CD4-positive, alpha-beta memory T cell (primary cell): ENCODE data around the gene ODC1. TPM values are rescaled to one million over a fixed set of nuclear protein-coding genes. Genes with fewer than 3 reads are reported as not detected.

Experiments used
- CTCF ChIA-PET: fragments of 350-600 bp; sonication (Branson Sonifier 250); formaldehyde crosslinking; loops from one replicate; lab custom pipeline; 2021; ENCODE audit warnings: inconsistent platforms; ENCODE audit not compliant: partially characterized antibody; lab: Charles Lee
- POLR2A ChIA-PET: fragments of 350-600 bp; sonication (Branson Sonifier 250); formaldehyde crosslinking; loops from one replicate; lab custom pipeline; 2021; ENCODE audit not compliant: partially characterized antibody; lab: Charles Lee
- DNase-seq, 5 donors: peaks; one replicate each; pipeline versions ENCODE4 v3.0.0 to v3.0.0-alpha.2; 2020 to 2022; ENCODE audit warnings: mixed read lengths in 1 of 5
- H3K27ac ChIP-seq: one replicate; pipeline ENCODE4 v1.7.0; 2013; ENCODE audit warnings: low read depth, low read length
- H3K27me3 ChIP-seq: 2 replicates; pipeline ENCODE4 v1.7.0; 2013; ENCODE audit warnings: mild to moderate bottlenecking, low read length, moderate library complexity; ENCODE audit not compliant: insufficient read depth
- H3K36me3 ChIP-seq: 2 replicates; pipeline ENCODE4 v1.7.0; 2013; ENCODE audit warnings: mild to moderate bottlenecking, low read length, moderate library complexity; ENCODE audit not compliant: insufficient read depth
- H3K4me1 ChIP-seq: 2 replicates; pipeline ENCODE4 v1.7.0; 2013; ENCODE audit warnings: mild to moderate bottlenecking, low read length, moderate library complexity; ENCODE audit not compliant: insufficient read depth
- H3K4me3 ChIP-seq, 2 donors: one replicate each; pipeline ENCODE4 v1.7.0; 2013; ENCODE audit warnings: low read length in 2 of 2, mild to moderate bottlenecking in 1 of 2
- H3K9me3 ChIP-seq, 2 donors: one replicate each; pipeline ENCODE4 v1.7.0; 2013; ENCODE audit warnings: low read length in 2 of 2, control low read depth in 1 of 2; ENCODE audit not compliant: control insufficient read depth in 1 of 2
- H3K27ac Mint-ChIP-seq, 7 donors: one replicate each; pipeline ENCODE4 v1.8.0; 2020 to 2021; ENCODE audit warnings: mixed read lengths in 7 of 7, mild to moderate bottlenecking in 6 of 7, inconsistent platforms in 3 of 7, moderate library complexity in 3 of 7
- H3K27me3 Mint-ChIP-seq, 2 donors: one replicate each; pipeline ENCODE4 v1.8.0; 2020 to 2021; ENCODE audit warnings: mixed read lengths in 2 of 2
- H3K36me3 Mint-ChIP-seq, 2 donors: one replicate each; pipeline ENCODE4 v1.8.0; 2020 to 2021; ENCODE audit warnings: mixed read lengths in 2 of 2, inconsistent platforms in 1 of 2, mild to moderate bottlenecking in 1 of 2
- H3K4me1 Mint-ChIP-seq, 4 donors: one replicate each; pipeline ENCODE4 v1.8.0; 2020 to 2021; ENCODE audit warnings: mixed read lengths in 4 of 4, mild to moderate bottlenecking in 1 of 4
- H3K4me3 Mint-ChIP-seq, 8 donors: one replicate each; pipeline ENCODE4 v1.8.0; 2020 to 2021; ENCODE audit warnings: mixed read lengths in 8 of 8, mild to moderate bottlenecking in 7 of 8, moderate library complexity in 6 of 8, inconsistent platforms in 3 of 8
- H3K9me3 Mint-ChIP-seq, 8 donors: one replicate each; pipeline ENCODE4 v1.8.0; 2020 to 2021; ENCODE audit warnings: mixed read lengths in 8 of 8, mild to moderate bottlenecking in 5 of 8, inconsistent platforms in 3 of 8, moderate library complexity in 1 of 8
- intact Hi-C: fragments of 100-400 bp; cut with micrococcal nuclease; formaldehyde crosslinking; loops from one replicate; pipeline ENCODE4 v1.15.1; 2023
- polyA plus RNA-seq, 2 donors: library from polyadenylated mRNA; unstranded; fragments of 300-500 nt; fragmentation: Illumina TruSeq; gene quantifications; one replicate each; pipeline ENCODE4 v1.2.3, GENCODE V29; 2021
- total RNA-seq, 2 experiments: library from RNA; stranded (reverse); gene quantifications; one replicate each; pipeline ENCODE4 v1.2.3, GENCODE V29; 2021

ODC1 gene
- total and polyA plus RNA-seq, 4 experiments from 2014 or later, result 32.5 to 63.5 (median 44.8) TPM

- intact Hi-C loops, result loop anchor here (1.0 to 10.0 kb wide), 2 partner anchors 161 to 446 kb away; no protein-coding TSS in a partner anchor
- Histone ChIP-seq H3K36me3 (peaks cover 8% of the 10 kb centered on the region), H3K9me3 (no peaks in the 10 kb centered on the region), H3K4me1 (peaks cover 15% of the 10 kb centered on the region), H3K27ac (no peak overlapping the region), H3K4me3 (no peak overlapping the region), H3K27me3 (no peaks in the 10 kb centered on the region)
- POLR2A ChIA-PET, result interaction anchor here (0.9 kb wide), 1 partner anchor 301 kb away, joined by 4 read pairs; no protein-coding TSS in a partner anchor
- Mint-ChIP-seq H3K9me3 (peaks cover 0 to 1% (median 0%) of the 10 kb centered on the region in 8 donors), H3K4me3 (peak overlapping the region in 3 of 8 donors; percentile 15 to 43 (median 35)), H3K27me3 (peaks cover 0 to 5% of the 10 kb centered on the region in 2 donors), H3K36me3 (peaks cover 12 to 14% of the 10 kb centered on the region in 2 donors), H3K27ac (peak overlapping the region in 2 of 7 donors; percentile 25 to 76), H3K4me1 (peaks cover 4 to 13% (median 8%) of the 10 kb centered on the region in 4 donors)
- DNase-seq, result no peak
- CTCF ChIA-PET, result interaction anchor here (0.7 to 7.9 kb wide), 6 partner anchors 12 to 360 kb away, joined by 3 to 190 read pairs (median 3); no protein-coding TSS in a partner anchor
Measured at GRCh38 chr2:10430886-10431622, 17.1 kb downstream of the ODC1 start.

GRCh38 chr2:10428924-10429323 is 19.2 kb downstream of the ODC1 start:
- Mint-ChIP-seq H3K4me3 (no peak overlapping the region), H3K36me3 (peaks cover 16 to 27% of the 10 kb centered on the region in 2 donors), H3K27me3 (peaks cover 0 to 5% of the 10 kb centered on the region in 2 donors), H3K9me3 (peaks cover 0 to 1% (median 0%) of the 10 kb centered on the region in 8 donors), H3K4me1 (peaks cover 4 to 13% (median 7%) of the 10 kb centered on the region in 4 donors), H3K27ac (peak overlapping the region in 1 of 7 donors; percentile 51)
- H3K4me3 ChIP-seq, result no peak overlapping the region
- peaks cover 8% of the 10 kb centered on the region for H3K36me3 ChIP-seq
- DNase-seq, result no peak
- ChIA-PET POLR2A (no interaction called here), CTCF (interaction anchor here (1.8 kb wide), 1 partner anchor 20 kb away, joined by 10 read pairs; no protein-coding TSS in a partner anchor)
- no peaks in the 10 kb centered on the region for H3K9me3 ChIP-seq
- no peaks in the 10 kb centered on the region for H3K27me3 ChIP-seq
- peaks cover 9% of the 10 kb centered on the region for H3K4me1 ChIP-seq
- intact Hi-C loops, result no loop called here
- H3K27ac ChIP-seq, result no peak overlapping the region

DNA sequence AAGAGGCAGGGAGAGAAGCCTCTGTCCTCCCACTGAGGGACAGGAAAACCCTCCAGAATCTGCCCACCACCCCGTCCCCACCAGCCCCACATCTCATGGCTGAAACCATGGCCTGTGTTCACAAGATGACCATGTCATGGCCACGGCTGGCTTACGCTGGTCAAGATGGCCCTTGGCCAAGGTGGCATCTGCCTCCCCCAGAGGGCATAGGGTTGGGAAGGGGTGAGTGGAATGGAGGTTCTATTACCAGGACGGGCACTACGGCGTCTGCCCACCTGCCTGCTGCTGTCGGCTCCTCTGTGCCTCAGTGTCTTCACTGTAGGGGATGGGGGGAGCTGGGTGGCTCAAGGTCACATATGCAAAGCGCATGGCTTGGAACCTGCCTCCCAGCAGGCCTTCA is 19.8 kb downstream of the ODC1 start:
- peak overlapping the region in 1 of 7 donors; percentile 51 for H3K27ac Mint-ChIP-seq
- POLR2A ChIA-PET, result interaction anchor here (1.4 kb wide), 1 partner anchor 19 kb away, joined by 4 read pairs; the partner anchor contains the start of gene ODC1
- Histone ChIP-seq H3K4me3 (no peak overlapping the region), H3K4me1 (peaks cover 9% of the 10 kb centered on the region), H3K27me3 (no peaks in the 10 kb centered on the region), H3K9me3 (no peaks in the 10 kb centered on the region), H3K27ac (no peak overlapping the region), H3K36me3 (peaks cover 10% of the 10 kb centered on the region)
- intact Hi-C loops, result no loop called here
- peaks cover 0 to 1% (median 0%) of the 10 kb centered on the region in 8 donors for H3K9me3 Mint-ChIP-seq
- peaks cover 16 to 33% of the 10 kb centered on the region in 2 donors for H3K36me3 Mint-ChIP-seq
- H3K27me3 Mint-ChIP-seq, result peaks cover 0 to 3% of the 10 kb centered on the region in 2 donors
- peaks cover 2 to 11% (median 5%) of the 10 kb centered on the region in 4 donors for H3K4me1 Mint-ChIP-seq
- CTCF ChIA-PET, result interaction anchor here (1.8 kb wide), 1 partner anchor 19 kb away, joined by 10 read pairs; no protein-coding TSS in a partner anchor
- DNase-seq, result no peak
- H3K4me3 Mint-ChIP-seq, result no peak overlapping the region

GRCh38 chr2:10427618-10427949 is 20.5 kb downstream of the ODC1 start:
- Mint-ChIP-seq H3K9me3 (no peaks in the 10 kb centered on the region), H3K27me3 (no peaks in the 10 kb centered on the region), H3K27ac (peak overlapping the region in 1 of 7 donors; percentile 6), H3K4me1 (peaks cover 0 to 6% (median 2%) of the 10 kb centered on the region in 4 donors), H3K4me3 (no peak overlapping the region), H3K36me3 (peaks cover 16 to 36% of the 10 kb centered on the region in 2 donors)
- Histone ChIP-seq H3K9me3 (no peaks in the 10 kb centered on the region), H3K36me3 (peaks cover 18% of the 10 kb centered on the region), H3K4me1 (peaks cover 9% of the 10 kb centered on the region), H3K27me3 (no peaks in the 10 kb centered on the region), H3K27ac (no peak overlapping the region), H3K4me3 (no peak overlapping the region)
- POLR2A ChIA-PET, result interaction anchor here (1.4 kb wide), 1 partner anchor 20 kb away, joined by 4 read pairs; the partner anchor contains the start of gene ODC1
- intact Hi-C loops, result no loop called here
- CTCF ChIA-PET, result interaction anchor here (1.8 kb wide), 1 partner anchor 19 kb away, joined by 10 read pairs; no protein-coding TSS in a partner anchor
- no peak for DNase-seq

GRCh38 chr2:10426726-10427617 is 21.2 kb downstream of the ODC1 start:
- peaks cover 5% of the 10 kb centered on the region for H3K4me1 ChIP-seq
- H3K9me3 ChIP-seq, result no peaks in the 10 kb centered on the region
- peaks cover 0 to 3% (median 1%) of the 10 kb centered on the region in 4 donors for H3K4me1 Mint-ChIP-seq
- H3K36me3 ChIP-seq, result peaks cover 24% of the 10 kb centered on the region
- no peak overlapping the region for H3K4me3 Mint-ChIP-seq
- H3K27me3 ChIP-seq, result no peaks in the 10 kb centered on the region
- H3K27ac ChIP-seq, result no peak overlapping the region
- no peaks in the 10 kb centered on the region for H3K27me3 Mint-ChIP-seq
- H3K9me3 Mint-ChIP-seq, result no peaks in the 10 kb centered on the region
- intact Hi-C loops, result no loop called here
- POLR2A ChIA-PET, result interaction anchor here (1.4 kb wide), 1 partner anchor 21 kb away, joined by 4 read pairs; the partner anchor contains the start of gene ODC1
- no peak overlapping the region for H3K4me3 ChIP-seq
- CTCF ChIA-PET, result interaction anchor here (1.8 to 3.5 kb wide), 2 partner anchors 18 kb away, joined by 9 to 10 read pairs; no protein-coding TSS in a partner anchor
- peaks cover 16 to 40% of the 10 kb centered on the region in 2 donors for H3K36me3 Mint-ChIP-seq
- no peak overlapping the region for H3K27ac Mint-ChIP-seq
- DNase-seq, result no peak

- Mint-ChIP-seq H3K4me3 (no peak overlapping the region), H3K9me3 (no peaks in the 10 kb centered on the region), H3K27ac (no peak overlapping the region), H3K36me3 (peaks cover 16 to 52% of the 10 kb centered on the region in 2 donors), H3K27me3 (no peaks in the 10 kb centered on the region), H3K4me1 (no peaks in the 10 kb centered on the region)
- CTCF ChIA-PET, result interaction anchor here (3.5 to 5.7 kb wide), 2 partner anchors 9 to 17 kb away, joined by 9 to 23 read pairs; no protein-coding TSS in a partner anchor
- Histone ChIP-seq H3K36me3 (peaks cover 32% of the 10 kb centered on the region), H3K27ac (no peak overlapping the region), H3K4me3 (no peak overlapping the region), H3K4me1 (no peaks in the 10 kb centered on the region), H3K27me3 (no peaks in the 10 kb centered on the region), H3K9me3 (no peaks in the 10 kb centered on the region)
- POLR2A ChIA-PET, result no interaction called here
- no peak for DNase-seq
- intact Hi-C loops, result no loop called here
Measured at GRCh38 chr2:10425699-10426098, 22.4 kb downstream of the ODC1 start.
